Measurements from ENCODE around the gene PDZRN3. TPM values are rescaled to one million over a fixed set of nuclear protein-coding genes. Genes with fewer than 3 reads are reported as not detected.

Gene PDZRN3
- 98.0 TPM for total RNA-seq (ENCODE audit: insufficient read depth, low replicate concordance)

- DNase-seq (ENCODE audit: low spot score): peak; percentile 94
These were observed at the start of gene PDZRN3 for GRCh38 chr3:73624821-73625665. TSS of gene PDZRN3 (minus strand) at chr3:73624941.

GRCh38 chr3:73674280-73674679 lies 49.5 kb upstream of the PDZRN3 start:
- peak; percentile 57 for DNase-seq (ENCODE audit: low spot score)

GRCh38 chr3:73669260-73669659 lies 44.5 kb upstream of the PDZRN3 start:
- DNase-seq (ENCODE audit: low spot score): peak; percentile 62

GRCh38 chr3:73668391-73668790 lies 43.6 kb upstream of the PDZRN3 start:
- DNase-seq (ENCODE audit: low spot score): no peak

- DNase-seq (ENCODE audit: low spot score): no peak
These were observed 43.1 kb upstream of the PDZRN3 start for GRCh38 chr3:73667889-73668288.

- peak; percentile 67 for DNase-seq (ENCODE audit: low spot score)
These were observed 40.5 kb upstream of the PDZRN3 start for GRCh38 chr3:73665286-73665685.

- peak; percentile 87 for DNase-seq (ENCODE audit: low spot score)
These were observed 39.6 kb upstream of the PDZRN3 start for GRCh38 chr3:73664389-73664788.

GRCh38 chr3:73663495-73663894 lies 38.8 kb upstream of the PDZRN3 start:
- DNase-seq (ENCODE audit: low spot score): no peak

GRCh38 chr3:73661265-73661664 lies 36.5 kb upstream of the PDZRN3 start:
- DNase-seq (ENCODE audit: low spot score): no peak

- DNase-seq (ENCODE audit: low spot score): no peak
These were observed 33.5 kb upstream of the PDZRN3 start for GRCh38 chr3:73658227-73658626.

GRCh38 chr3:73657186-73657585 lies 32.4 kb upstream of the PDZRN3 start:
- DNase-seq (ENCODE audit: low spot score): no peak

GRCh38 chr3:73656241-73656890 lies 31.6 kb upstream of the PDZRN3 start:
- DNase-seq (ENCODE audit: low spot score): no peak

- no peak for DNase-seq (ENCODE audit: low spot score)
These were observed 30.5 kb upstream of the PDZRN3 start for GRCh38 chr3:73655197-73655596.

- peak; percentile 29 for DNase-seq (ENCODE audit: low spot score)
These were observed 29.1 kb upstream of the PDZRN3 start for GRCh38 chr3:73653877-73654276.

- no peak for DNase-seq (ENCODE audit: low spot score)
These were observed 28.6 kb upstream of the PDZRN3 start for GRCh38 chr3:73653351-73653750.

GRCh38 chr3:73652896-73653295 lies 28.2 kb upstream of the PDZRN3 start:
- no peak for DNase-seq (ENCODE audit: low spot score)

- DNase-seq (ENCODE audit: low spot score): no peak
These were observed 12.3 kb upstream of the PDZRN3 start for GRCh38 chr3:73637042-73637441.

GRCh38 chr3:73635254-73635653 lies 10.5 kb upstream of the PDZRN3 start:
- no peak for DNase-seq (ENCODE audit: low spot score)

- peak; percentile 94 for DNase-seq (ENCODE audit: low spot score)
These were observed 9.2 kb upstream of the PDZRN3 start for GRCh38 chr3:73633916-73634344.

- DNase-seq (ENCODE audit: low spot score): peak; percentile 73
These were observed 8.7 kb upstream of the PDZRN3 start for GRCh38 chr3:73633453-73633852.

GRCh38 chr3:73626106-73626505 lies 1.4 kb upstream of the PDZRN3 start:
- DNase-seq (ENCODE audit: low spot score): no peak

GRCh38 chr3:73624017-73624820 lies 522 bp downstream of the PDZRN3 start:
- no peak for DNase-seq (ENCODE audit: low spot score)
